Measurements from ENCODE around the gene TBC1D8. TPM values are rescaled to one million over a fixed set of nuclear protein-coding genes. Genes with fewer than 3 reads are reported as not detected.

TBC1D8 gene
- total and polyA plus RNA-seq, 9 of the 15 experiments (the other 6 are each of a cell fraction or from before 2014, with no cell fraction given), result 0.36 to 1.3 (median 0.82) TPM

- TF ChIP-seq, protein P1, sequence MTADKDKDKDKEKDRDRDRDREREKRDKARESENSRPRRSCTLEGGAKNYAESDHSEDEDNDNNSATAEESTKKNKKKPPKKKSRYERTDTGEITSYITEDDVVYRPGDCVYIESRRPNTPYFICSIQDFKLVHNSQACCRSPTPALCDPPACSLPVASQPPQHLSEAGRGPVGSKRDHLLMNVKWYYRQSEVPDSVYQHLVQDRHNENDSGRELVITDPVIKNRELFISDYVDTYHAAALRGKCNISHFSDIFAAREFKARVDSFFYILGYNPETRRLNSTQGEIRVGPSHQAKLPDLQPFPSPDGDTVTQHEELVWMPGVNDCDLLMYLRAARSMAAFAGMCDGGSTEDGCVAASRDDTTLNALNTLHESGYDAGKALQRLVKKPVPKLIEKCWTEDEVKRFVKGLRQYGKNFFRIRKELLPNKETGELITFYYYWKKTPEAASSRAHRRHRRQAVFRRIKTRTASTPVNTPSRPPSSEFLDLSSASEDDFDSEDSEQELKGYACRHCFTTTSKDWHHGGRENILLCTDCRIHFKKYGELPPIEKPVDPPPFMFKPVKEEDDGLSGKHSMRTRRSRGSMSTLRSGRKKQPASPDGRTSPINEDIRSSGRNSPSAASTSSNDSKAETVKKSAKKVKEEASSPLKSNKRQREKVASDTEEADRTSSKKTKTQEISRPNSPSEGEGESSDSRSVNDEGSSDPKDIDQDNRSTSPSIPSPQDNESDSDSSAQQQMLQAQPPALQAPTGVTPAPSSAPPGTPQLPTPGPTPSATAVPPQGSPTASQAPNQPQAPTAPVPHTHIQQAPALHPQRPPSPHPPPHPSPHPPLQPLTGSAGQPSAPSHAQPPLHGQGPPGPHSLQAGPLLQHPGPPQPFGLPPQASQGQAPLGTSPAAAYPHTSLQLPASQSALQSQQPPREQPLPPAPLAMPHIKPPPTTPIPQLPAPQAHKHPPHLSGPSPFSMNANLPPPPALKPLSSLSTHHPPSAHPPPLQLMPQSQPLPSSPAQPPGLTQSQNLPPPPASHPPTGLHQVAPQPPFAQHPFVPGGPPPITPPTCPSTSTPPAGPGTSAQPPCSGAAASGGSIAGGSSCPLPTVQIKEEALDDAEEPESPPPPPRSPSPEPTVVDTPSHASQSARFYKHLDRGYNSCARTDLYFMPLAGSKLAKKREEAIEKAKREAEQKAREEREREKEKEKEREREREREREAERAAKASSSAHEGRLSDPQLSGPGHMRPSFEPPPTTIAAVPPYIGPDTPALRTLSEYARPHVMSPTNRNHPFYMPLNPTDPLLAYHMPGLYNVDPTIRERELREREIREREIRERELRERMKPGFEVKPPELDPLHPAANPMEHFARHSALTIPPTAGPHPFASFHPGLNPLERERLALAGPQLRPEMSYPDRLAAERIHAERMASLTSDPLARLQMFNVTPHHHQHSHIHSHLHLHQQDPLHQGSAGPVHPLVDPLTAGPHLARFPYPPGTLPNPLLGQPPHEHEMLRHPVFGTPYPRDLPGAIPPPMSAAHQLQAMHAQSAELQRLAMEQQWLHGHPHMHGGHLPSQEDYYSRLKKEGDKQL (CRISPR knock-in tag; IDR thresholded peaks at IDR 0.05; ENCODE audit: borderline replicate concordance), result no peak
- TF ChIP-seq NRF1 (conservative IDR thresholded peaks at IDR 0.05 in 1 of 2, IDR thresholded peaks at IDR 0.05 in 1 of 2), result no peak
- TF ChIP-seq, protein P2, sequence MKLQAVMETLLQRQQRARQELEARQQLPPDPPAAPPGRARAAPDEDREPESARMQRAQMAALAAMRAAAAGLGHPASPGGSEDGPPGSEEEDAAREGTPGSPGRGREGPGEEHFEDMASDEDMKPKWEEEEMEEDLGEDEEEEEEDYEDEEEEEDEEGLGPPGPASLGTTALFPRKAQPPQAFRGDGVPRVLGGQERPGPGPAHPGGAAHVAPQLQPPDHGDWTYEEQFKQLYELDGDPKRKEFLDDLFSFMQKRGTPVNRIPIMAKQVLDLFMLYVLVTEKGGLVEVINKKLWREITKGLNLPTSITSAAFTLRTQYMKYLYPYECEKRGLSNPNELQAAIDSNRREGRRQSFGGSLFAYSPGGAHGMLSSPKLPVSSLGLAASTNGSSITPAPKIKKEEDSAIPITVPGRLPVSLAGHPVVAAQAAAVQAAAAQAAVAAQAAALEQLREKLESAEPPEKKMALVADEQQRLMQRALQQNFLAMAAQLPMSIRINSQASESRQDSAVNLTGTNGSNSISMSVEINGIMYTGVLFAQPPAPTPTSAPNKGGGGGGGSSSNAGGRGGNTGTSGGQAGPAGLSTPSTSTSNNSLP (IDR thresholded peaks at IDR 0.05; ENCODE audit: borderline replicate concordance, low read depth, low read length), result no peak
- no peak for TF ChIP-seq ZNF830 (CRISPR knock-in tag; IDR thresholded peaks at IDR 0.05)
- TF ChIP-seq MTF1 (CRISPR knock-in tag; IDR thresholded peaks at IDR 0.05; ENCODE audit: borderline replicate concordance), result no peak
- TF ChIP-seq SP1 (CRISPR knock-in tag; IDR thresholded peaks at IDR 0.05), result no peak
- no peak for TF ChIP-seq ZNF75A (CRISPR knock-in tag; IDR thresholded peaks at IDR 0.05)
- no peak for TF ChIP-seq ZNF778 (CRISPR knock-in tag; IDR thresholded peaks at IDR 0.05)
- TF ChIP-seq ZSCAN32 (CRISPR knock-in tag; IDR thresholded peaks at IDR 0.05), result peak; percentile 97
- no peak for TF ChIP-seq SNIP1 (IDR thresholded peaks at IDR 0.05; ENCODE audit: low read depth)
- no peak for TF ChIP-seq STAG1 (CRISPR knock-in tag; IDR thresholded peaks at IDR 0.05; ENCODE audit: borderline replicate concordance)
- no peak for TF ChIP-seq CHD1 (IDR thresholded peaks at IDR 0.05; ENCODE audit: low read length)
- no peak for TF ChIP-seq ZNF512 (tag; IDR thresholded peaks at IDR 0.05)
- TF ChIP-seq ZNF696 (CRISPR knock-in tag; conservative IDR thresholded peaks at IDR 0.05), result no peak
- no peak; the same call in 1 of the 2 replicates for TF ChIP-seq KLF6 (CRISPR knock-in tag; IDR thresholded peaks at IDR 0.05; ENCODE audit: borderline replicate concordance)
- TF ChIP-seq ZNF133 (CRISPR knock-in tag; IDR thresholded peaks at IDR 0.05), result no peak
- no peak for TF ChIP-seq CHD4 (IDR thresholded peaks at IDR 0.05; ENCODE audit: insufficient read depth, insufficient replicate concordance, low read depth, low read length, poor library complexity, severe bottlenecking)
These were observed 112.5 kb downstream of the TBC1D8 start (continued) for GRCh38 chr2:101038455-101039255.

Data from K562 (cell line).